Neural progenitor cell (in vitro differentiated cells): Measurements from ENCODE around the gene VCX. TPM values are rescaled to one million over a fixed set of nuclear protein-coding genes. Genes with fewer than 3 reads are reported as not detected.
"Not testable (repeated sequence)": the region's sequence is repeated elsewhere in the genome, so short reads cannot be mapped to it uniquely, and the experiment has no call there.

Source experiments
- DNase-seq: peaks from one replicate; pipeline ENCODE4 v3.0.0-alpha.2; 2016; ENCODE audit warnings: low spot score
- H2AFZ ChIP-seq: fragments of 200-600 bp; sonication (generic); replicated peaks from 2 replicates; pipeline ENCODE4 v1.6.1; 2016; ENCODE audit warnings: antibody characterized with exemption
- H3F3A ChIP-seq: fragments of 200-600 bp; sonication (generic); 2 replicates; pipeline ENCODE4 v1.6.1; 2016; ENCODE audit warnings: antibody characterized with exemption, low read depth
- H3K27ac ChIP-seq: fragments of 200-600 bp; sonication (generic); 2 replicates; pipeline ENCODE4 v1.5.1; 2016; ENCODE audit warnings: mild to moderate bottlenecking
- H3K27me3 ChIP-seq: fragments of 200-600 bp; sonication (generic); 2 replicates; pipeline ENCODE4 v1.6.1; 2016; ENCODE audit warnings: mild to moderate bottlenecking, moderate library complexity
- H3K36me3 ChIP-seq: fragments of 200-600 bp; sonication (generic); 2 replicates; pipeline ENCODE4 v1.5.1; 2016
- H3K4me1 ChIP-seq: fragments of 200-600 bp; sonication (generic); 2 replicates; pipeline ENCODE4 v1.6.1; 2016; ENCODE audit warnings: mixed run types
- H3K4me2 ChIP-seq: fragments of 200-600 bp; sonication (generic); 2 replicates; pipeline ENCODE4 v1.6.1; 2016
- H3K4me3 ChIP-seq: fragments of 200-600 bp; sonication (generic); 2 replicates; pipeline ENCODE4 v1.5.1; 2016
- H3K79me2 ChIP-seq: fragments of 200-600 bp; sonication (generic); 2 replicates; pipeline ENCODE4 v1.6.1; 2016; ENCODE audit warnings: low read depth
- H3K9ac ChIP-seq: fragments of 200-600 bp; sonication (generic); 2 replicates; pipeline ENCODE4 v1.6.1; 2016
- H3K9me3 ChIP-seq: fragments of 200-600 bp; sonication (generic); 2 replicates; pipeline ENCODE4 v1.5.1; 2016; ENCODE audit warnings: low read depth
- H4K20me1 ChIP-seq: fragments of 200-600 bp; sonication (generic); 2 replicates; pipeline ENCODE4 v1.6.1; 2016; ENCODE audit warnings: low read depth
- H3K27ac Mint-ChIP-seq: 3 replicates; pipeline ENCODE4 v1.8.0; 2021; ENCODE audit warnings: mixed read lengths
- H3K27me3 Mint-ChIP-seq: 2 replicates; pipeline ENCODE4 v1.8.0; 2022; ENCODE audit warnings: low read depth, mild to moderate bottlenecking, inconsistent platforms, moderate library complexity, mixed read lengths; ENCODE audit not compliant: insufficient read depth
- H3K36me3 Mint-ChIP-seq: 3 replicates; pipeline ENCODE4 v1.8.0; 2021; ENCODE audit warnings: mixed read lengths
- H3K4me1 Mint-ChIP-seq: 3 replicates; pipeline ENCODE4 v1.8.0; 2021; ENCODE audit warnings: mixed read lengths
- H3K4me3 Mint-ChIP-seq: 3 replicates; pipeline ENCODE4 v1.8.0; 2021; ENCODE audit warnings: mild to moderate bottlenecking, moderate library complexity, mixed read lengths
- H3K9me3 Mint-ChIP-seq: 3 replicates; pipeline ENCODE4 v1.8.0; 2020; ENCODE audit warnings: mixed read lengths
- CTCF ChIP-seq: fragments of 200-600 bp; sonication (generic); IDR thresholded peaks from 2 replicates; pipeline ENCODE4 v1.5.1; 2017; ENCODE audit warnings: antibody characterized with exemption, mild to moderate bottlenecking
- EZH2 ChIP-seq: fragments of 200-600 bp; sonication (generic); IDR thresholded peaks from 2 replicates; pipeline ENCODE4 v1.6.1; 2017; ENCODE audit warnings: antibody characterized with exemption, mild to moderate bottlenecking, moderate library complexity
- EZH2phosphoT487 ChIP-seq: fragments of 200-600 bp; sonication (generic); IDR thresholded peaks from 2 replicates; pipeline ENCODE4 v1.6.1; 2017; ENCODE audit warnings: antibody characterized with exemption
- total RNA-seq: library from RNA; depleted of rRNA; stranded (reverse); fragments of >200 nt; gene quantifications from 2 replicates; pipeline ENCODE4 v1.2.3, GENCODE V29; 2015; ENCODE audit warnings: low replicate concordance

Gene VCX
- total RNA-seq, result not detected in 2 replicates

GRCh38 chrX:7842871-7843270, at the start of gene VCX:
Gene VCX (plus strand): TSS chrX:7843171. CDS start chrX:7843204, 33 bp downstream.
- H3K9me3 Mint-ChIP-seq, H3K27me3 Mint-ChIP-seq, H3K79me2 ChIP-seq, H3K27me3 ChIP-seq, H3K4me2 ChIP-seq, H3K36me3 ChIP-seq, H2AFZ ChIP-seq, H3K36me3 Mint-ChIP-seq, H3K4me3 ChIP-seq, H3K4me1 Mint-ChIP-seq, H3K9ac ChIP-seq, H3K9me3 ChIP-seq, H3F3A ChIP-seq, H3K27ac ChIP-seq, H3K27ac Mint-ChIP-seq, H3K4me3 Mint-ChIP-seq, DNase-seq, H3K4me1 ChIP-seq, H4K20me1 ChIP-seq: not testable (repeated sequence)

GRCh38 chrX:7798327-7798726, 44.6 kb upstream of the VCX start:
- no peaks in the 10 kb centered on the region for H3K9me3 Mint-ChIP-seq
- no peak overlapping the region for H3K4me3 ChIP-seq
- H3K4me1 ChIP-seq, result no peaks in the 10 kb centered on the region
- no peak overlapping the region for H3K4me2 ChIP-seq
- H3K27ac ChIP-seq, result no peak overlapping the region
- no peak overlapping the region for H2AFZ ChIP-seq
- H3K36me3 Mint-ChIP-seq, result no peaks in the 10 kb centered on the region
- H3K4me1 Mint-ChIP-seq, result no peaks in the 10 kb centered on the region
- no peaks in the 10 kb centered on the region for H3K27me3 ChIP-seq
- no peak overlapping the region for H3K9ac ChIP-seq
- DNase-seq, result no peak
- H3K79me2 ChIP-seq, result no peaks in the 10 kb centered on the region
- no peak overlapping the region for H3K27ac Mint-ChIP-seq
- H4K20me1 ChIP-seq, result no peaks in the 10 kb centered on the region
- H3K36me3 ChIP-seq, result no peaks in the 10 kb centered on the region
- TF ChIP-seq CTCF, result no peak
- TF ChIP-seq EZH2, result no peak
- TF ChIP-seq EZH2phosphoT487, result no peak
- no peaks in the 10 kb centered on the region for H3K27me3 Mint-ChIP-seq
- H3F3A ChIP-seq, result no peaks in the 10 kb centered on the region
- peaks cover 7% of the 10 kb centered on the region for H3K9me3 ChIP-seq
- no peak overlapping the region for H3K4me3 Mint-ChIP-seq

- no peak overlapping the region for H3K27ac ChIP-seq
- H3K27me3 Mint-ChIP-seq, result no peaks in the 10 kb centered on the region
- TF ChIP-seq EZH2phosphoT487 (no peak), CTCF (no peak), EZH2 (no peak)
- no peak overlapping the region for H3K27ac Mint-ChIP-seq
- H3K9ac ChIP-seq, result no peak overlapping the region
- H3K27me3 ChIP-seq, result no peaks in the 10 kb centered on the region
- no peaks in the 10 kb centered on the region for H3K9me3 Mint-ChIP-seq
- no peaks in the 10 kb centered on the region for H3K36me3 ChIP-seq
- peaks cover 7% of the 10 kb centered on the region for H3K9me3 ChIP-seq
- H3F3A ChIP-seq, result no peaks in the 10 kb centered on the region
- H3K79me2 ChIP-seq, result no peaks in the 10 kb centered on the region
- no peaks in the 10 kb centered on the region for H3K4me1 ChIP-seq
- H2AFZ ChIP-seq, result no peak overlapping the region
- H3K4me3 Mint-ChIP-seq, result no peak overlapping the region
- no peaks in the 10 kb centered on the region for H4K20me1 ChIP-seq
- DNase-seq, result no peak
- H3K4me2 ChIP-seq, result no peak overlapping the region
- H3K36me3 Mint-ChIP-seq, result no peaks in the 10 kb centered on the region
- H3K4me1 Mint-ChIP-seq, result no peaks in the 10 kb centered on the region
- no peak overlapping the region for H3K4me3 ChIP-seq
These were observed 41.3 kb upstream of the VCX start for GRCh38 chrX:7801711-7802110.

- Mint-ChIP-seq H3K27me3 (no peaks in the 10 kb centered on the region), H3K27ac (no peak overlapping the region), H3K9me3 (no peaks in the 10 kb centered on the region), H3K36me3 (no peaks in the 10 kb centered on the region), H3K4me1 (no peaks in the 10 kb centered on the region), H3K4me3 (no peak overlapping the region)
- H3K36me3 ChIP-seq, result no peaks in the 10 kb centered on the region
- no peak overlapping the region for H3K27ac ChIP-seq
- no peaks in the 10 kb centered on the region for H4K20me1 ChIP-seq
- H3K79me2 ChIP-seq, result no peaks in the 10 kb centered on the region
- H3K4me1 ChIP-seq, result no peaks in the 10 kb centered on the region
- H3K9ac ChIP-seq, result no peak overlapping the region
- H3K4me2 ChIP-seq, result no peak overlapping the region
- no peaks in the 10 kb centered on the region for H3K27me3 ChIP-seq
- no peaks in the 10 kb centered on the region for H3F3A ChIP-seq
- H2AFZ ChIP-seq, result no peak overlapping the region
- peaks cover 8% of the 10 kb centered on the region for H3K9me3 ChIP-seq
- no peak overlapping the region for H3K4me3 ChIP-seq
- TF ChIP-seq CTCF (no peak), EZH2phosphoT487 (no peak), EZH2 (no peak)
- DNase-seq, result no peak
These were observed 27.7 kb upstream of the VCX start for GRCh38 chrX:7815166-7815805.
